Stimulated activated CD8-positive, alpha-beta memory T cell treated with anti-CD3 and anti-CD28 coated beads, Interleukin-7, amount 100 ng/mL, for 1 hour (primary cell): ENCODE measurements around the gene TREML2.

Experiments
- DNase-seq, 2 donors: peaks; one replicate each; pipeline ENCODE4 v3.0.0-alpha.2; 2020; ENCODE audit warnings: low read depth in 2 of 2

TREML2 gene

DNA sequence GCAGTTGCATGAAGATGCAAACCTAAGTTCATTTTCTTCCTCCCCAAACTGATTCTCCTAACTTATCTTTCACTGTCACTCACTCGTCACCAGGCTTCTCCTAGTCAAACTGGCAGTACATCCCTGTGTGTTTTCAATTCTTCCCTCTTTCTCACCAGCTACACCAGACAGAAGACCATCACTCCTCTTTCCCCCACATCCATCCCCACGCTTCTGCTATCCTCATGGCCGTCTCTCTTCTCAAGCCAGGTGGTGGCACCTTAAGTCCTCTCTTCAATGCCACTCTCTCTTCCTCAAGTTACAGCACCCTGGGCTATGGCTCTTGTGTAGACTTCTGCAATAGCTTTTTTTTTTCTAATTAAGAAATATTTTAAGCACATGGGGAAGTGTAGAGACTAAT, 23.7 kb downstream of the TREML2 start:
- DNase-seq: no peak

DNA sequence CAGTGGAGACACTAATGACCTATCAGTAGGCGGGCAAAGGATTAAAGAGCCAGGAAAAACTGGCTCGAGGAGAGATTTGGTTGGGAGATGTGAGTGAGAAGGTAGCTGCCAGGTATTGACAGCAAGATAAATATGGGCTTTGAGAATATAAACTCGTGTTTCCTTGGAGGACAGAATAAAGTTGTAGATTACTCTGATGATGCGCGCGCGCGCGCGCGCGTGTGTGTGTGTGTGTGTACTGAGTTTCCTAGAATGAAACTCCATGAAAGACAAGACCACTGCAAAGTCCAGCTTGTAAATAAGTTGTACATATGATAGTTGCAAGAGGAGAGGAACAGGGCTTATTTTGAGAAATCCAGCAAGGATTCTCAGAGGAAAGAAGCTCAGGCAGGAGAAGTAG, 24.8 kb downstream of the TREML2 start:
- no peak for DNase-seq

DNA sequence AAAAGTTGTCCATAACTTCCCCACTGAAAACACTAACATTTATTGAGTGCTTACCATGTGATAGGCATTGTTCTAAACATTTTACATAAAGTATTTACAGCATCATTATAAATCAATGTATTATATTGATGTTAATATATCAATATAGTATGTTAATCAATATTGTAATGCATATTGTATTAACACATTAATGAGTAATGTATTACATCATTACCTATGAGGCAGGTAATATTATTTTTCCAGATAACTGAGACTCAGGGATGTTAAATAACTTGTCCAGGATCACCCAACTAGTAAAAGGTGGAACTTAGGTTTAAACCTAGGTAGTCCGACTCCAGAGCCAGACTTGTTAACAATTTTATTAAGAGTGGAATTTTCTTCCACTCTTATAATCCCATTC, 25.9 kb downstream of the TREML2 start:
- no peak for DNase-seq

DNA sequence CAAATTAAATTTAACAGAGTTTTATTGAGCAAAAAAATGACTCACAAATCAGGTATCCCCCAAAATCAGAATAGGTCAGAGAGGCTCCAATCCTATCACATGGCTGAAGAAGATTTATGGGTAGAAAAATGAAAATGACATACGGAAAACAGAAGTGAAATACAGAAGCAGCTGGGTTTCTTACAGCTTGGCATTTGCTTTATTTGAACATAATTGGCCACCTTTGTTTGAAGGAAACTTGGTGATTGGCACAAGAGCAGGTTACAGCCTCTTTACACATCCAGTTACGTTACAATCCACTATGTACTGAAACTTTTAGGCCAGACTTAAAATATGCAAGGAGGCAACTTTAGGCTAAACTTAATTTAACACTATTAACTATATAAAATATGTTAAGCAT, 26.3 kb downstream of the TREML2 start:
- DNase-seq: no peak

GRCh38 chr6:41171908-41172307, 29.0 kb downstream of the TREML2 start:
- DNase-seq: no peak

DNA sequence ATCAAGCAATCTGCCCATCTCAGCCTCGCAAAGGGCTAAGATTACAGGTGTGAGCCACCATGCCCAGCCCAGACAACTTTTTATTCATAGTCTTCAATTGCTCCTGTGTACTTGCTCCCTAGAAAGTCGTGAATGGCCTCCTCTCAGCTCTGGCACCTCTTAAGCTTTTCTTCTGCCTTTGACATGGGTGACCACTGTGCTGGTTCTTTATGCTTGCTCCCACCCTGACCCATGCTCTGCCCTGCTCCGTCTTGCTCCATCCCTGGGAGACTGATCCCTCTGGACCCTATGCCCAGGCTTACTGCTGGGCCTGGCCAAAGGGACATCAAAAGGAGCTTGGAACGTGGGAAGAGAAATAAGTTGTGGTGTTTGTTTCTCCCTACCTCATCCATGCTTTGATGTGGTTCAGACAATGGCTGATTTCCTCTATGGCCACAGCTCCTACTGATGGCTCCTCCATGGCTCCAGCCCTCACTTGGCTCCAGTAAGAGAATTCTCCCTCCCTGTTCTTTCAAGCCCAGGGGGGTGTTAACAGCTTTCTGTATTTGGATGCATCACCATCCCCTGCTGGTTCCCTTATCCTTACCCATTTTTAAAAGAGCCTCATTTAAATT, 30.3 kb downstream of the TREML2 start:
- no peak for DNase-seq

DNA sequence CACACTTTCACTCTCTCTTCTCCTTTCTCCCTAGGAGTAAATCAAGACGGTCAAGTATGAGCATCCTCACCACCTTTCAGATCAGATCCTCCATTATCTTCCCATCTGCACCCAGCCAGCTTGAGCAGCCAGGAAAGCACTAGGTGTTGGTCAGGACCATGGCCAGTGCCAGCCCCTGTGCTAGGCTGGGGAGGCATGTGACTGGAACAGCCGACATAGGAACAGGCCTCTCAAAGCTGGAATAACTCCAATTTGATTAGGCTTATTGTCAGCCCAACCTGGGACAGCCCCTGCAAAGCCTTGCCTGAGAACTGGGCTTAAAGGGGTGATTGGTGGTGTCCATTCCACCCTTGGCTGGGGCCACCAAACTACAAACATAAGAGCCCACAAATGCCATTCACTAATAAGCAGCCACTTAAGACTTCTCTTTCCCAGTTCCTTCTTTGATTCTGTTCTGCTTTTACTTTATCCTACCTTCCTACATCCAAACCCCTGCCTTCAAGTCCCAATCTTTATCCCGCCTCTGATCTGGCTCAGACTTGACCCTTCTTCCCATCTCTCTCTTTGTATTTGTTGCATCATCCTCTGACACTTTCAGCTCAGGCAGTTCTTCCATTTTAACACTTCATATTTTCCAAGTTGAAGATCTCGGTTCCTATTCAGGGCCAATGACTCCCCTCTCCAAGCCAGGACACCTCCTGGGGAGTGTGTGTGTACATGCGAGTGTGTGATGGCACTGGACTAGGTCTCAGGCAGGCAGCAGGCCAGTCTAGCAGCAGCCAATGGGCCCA, 33.6 kb downstream of the TREML2 start:
- DNase-seq: no peak

DNA sequence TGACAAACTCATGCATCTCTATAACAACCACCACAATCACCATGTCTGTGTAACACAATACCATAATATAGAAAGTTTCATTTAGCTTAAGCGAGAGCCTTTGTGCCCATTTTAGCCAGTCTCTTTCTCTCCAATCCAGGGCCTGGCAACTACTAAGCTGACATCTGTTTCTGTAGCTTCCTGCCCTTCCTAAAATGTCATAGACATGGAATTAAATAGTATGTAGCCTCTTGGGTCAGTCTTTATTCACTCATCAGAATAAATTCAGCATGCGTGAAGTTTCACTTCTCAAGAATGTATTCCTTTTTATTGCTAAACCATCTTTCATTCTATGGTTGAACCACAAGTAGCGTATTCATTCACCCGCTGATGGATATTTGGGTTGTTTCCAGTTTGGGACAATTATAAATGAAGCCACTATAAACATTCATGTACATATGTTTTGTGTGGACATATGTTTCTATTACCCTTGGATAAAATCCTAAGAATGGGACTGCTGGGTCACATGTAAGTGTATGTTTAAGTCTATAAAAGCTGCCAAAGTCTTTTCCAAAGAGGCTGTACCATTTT, 36.3 kb downstream of the TREML2 start:
- DNase-seq: no peak

DNA sequence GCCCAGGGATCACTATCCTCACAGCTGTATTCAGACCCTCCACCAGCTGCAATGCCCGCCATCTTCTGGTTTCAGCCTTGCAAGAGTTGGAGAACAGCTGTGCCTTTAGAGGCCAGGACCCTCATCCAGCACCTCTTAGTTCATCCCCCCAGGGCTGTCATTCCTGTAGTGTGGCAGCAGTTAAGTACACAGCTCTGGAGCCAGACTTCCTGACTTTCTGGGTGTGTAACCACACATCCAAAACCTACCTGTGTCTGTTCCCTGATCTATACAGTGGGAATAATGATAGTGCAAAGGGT, 37.6 kb downstream of the TREML2 start:
- DNase-seq: no peak

DNA sequence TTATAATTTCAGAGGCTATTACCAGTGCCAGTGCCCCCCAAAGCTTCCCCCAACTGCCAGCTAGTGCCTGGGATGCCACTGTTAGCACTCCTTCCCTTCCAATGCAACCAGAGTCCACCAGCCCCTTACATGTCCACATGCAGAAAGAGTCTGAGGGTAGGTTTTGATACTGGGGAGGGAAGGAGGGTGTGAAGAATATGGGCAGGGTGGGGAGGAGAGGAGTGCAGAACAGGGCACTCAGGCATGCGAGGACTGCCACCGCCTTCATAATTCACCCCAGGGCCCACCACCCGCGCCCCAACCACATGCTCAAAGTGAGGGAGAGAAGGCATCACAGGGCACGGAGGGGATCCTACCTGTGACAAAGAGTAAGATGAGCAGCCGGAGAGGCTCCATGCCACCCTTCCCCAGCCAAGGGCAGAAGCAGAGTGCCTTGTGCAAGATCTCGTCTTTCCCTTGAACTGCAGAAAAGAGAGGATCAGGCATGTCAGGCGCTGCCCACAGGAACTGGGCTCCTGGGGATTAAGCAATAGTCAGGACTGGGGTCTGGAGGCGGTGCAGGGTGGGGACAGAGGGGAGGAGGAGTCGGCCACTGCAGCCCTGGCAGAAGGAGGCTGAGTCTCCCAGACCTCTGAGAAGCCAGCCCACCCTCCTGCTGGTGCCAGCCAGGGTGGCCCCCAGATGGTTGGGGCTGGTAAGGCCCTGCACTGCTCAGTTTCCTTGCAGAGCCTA, 38.1 kb downstream of the TREML2 start, which contains the start of gene TREM2:
Gene TREM2 (minus strand): TSS at position 430 of the 732 bp plus-strand sequence. CDS start 34 bp downstream, at position 396.
- no peak for DNase-seq

- no peak for DNase-seq
These were observed 38.9 kb downstream of the TREML2 start for GRCh38 chr6:41161851-41162552.

DNA sequence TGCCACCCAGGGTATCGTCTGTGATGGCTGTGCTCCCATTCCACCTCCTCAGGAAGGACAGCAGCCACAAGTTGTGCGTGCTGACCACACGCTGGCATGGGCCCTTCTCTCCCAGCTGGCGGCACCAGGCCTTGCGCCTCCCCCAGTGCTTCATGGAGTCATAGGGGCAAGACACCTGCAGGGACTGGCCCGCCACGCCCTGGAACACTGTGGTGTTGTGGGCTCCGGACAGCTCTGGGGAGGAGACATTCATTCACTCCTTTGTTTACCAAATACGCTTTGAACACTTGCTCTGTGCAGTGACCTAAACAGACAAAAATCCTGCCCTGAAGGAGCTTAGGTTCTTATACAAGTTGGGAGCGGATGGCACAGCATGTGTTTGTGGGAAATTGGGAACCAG, 39.6 kb downstream of the TREML2 start:
- no peak for DNase-seq

- DNase-seq: no peak
These were observed 40.0 kb downstream of the TREML2 start for GRCh38 chr6:41160933-41161332.

GRCh38 chr6:41159415-41160082, 41.4 kb downstream of the TREML2 start:
- DNase-seq: no peak

GRCh38 chr6:41157323-41157722, 43.6 kb downstream of the TREML2 start:
- DNase-seq: no peak

GRCh38 chr6:41156771-41157170, 44.2 kb downstream of the TREML2 start:
- no peak for DNase-seq

DNA sequence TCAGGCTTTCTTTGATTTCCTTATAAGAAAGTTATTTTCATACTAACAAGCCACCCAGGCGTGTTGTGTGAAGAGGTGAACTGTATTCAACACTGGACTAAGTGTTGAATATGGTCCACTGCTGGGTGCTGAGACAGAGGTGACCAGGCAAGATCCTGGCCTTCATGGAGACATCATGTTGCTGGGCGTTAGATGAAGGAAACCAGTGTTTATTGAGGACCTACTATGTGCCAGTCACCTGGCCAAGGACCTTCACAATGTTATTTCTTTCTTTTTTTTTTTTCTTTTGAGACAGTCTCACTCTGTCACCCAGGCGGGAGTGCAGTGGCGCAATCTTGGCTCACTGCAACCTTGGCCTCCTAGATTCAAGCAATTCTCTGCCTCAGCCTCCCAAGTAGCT, 44.9 kb downstream of the TREML2 start:
- DNase-seq: no peak

GRCh38 chr6:41155132-41155805, 45.7 kb downstream of the TREML2 start:
- no peak for DNase-seq

- no peak for DNase-seq
These were observed 46.8 kb downstream of the TREML2 start, which contains the start of gene TREML1 for GRCh38 chr6:41153992-41154625. Gene TREML1, minus strand, starts transcription at chr6:41154347. Its CDS starts 59 bp downstream, at chr6:41154288.

GRCh38 chr6:41153451-41153850, 47.5 kb downstream of the TREML2 start:
- DNase-seq: no peak
